ENCODE measurements around the gene PRKCB.

- TF ChIP-seq ZBTB17 (tag by site-specific recombination; IDR thresholded peaks at IDR 0.05) = no peak
- TF ChIP-seq ZNF785 (tag by site-specific recombination; IDR thresholded peaks at IDR 0.05) = no peak
- no peak for TF ChIP-seq CTCF (tag by site-specific recombination; IDR thresholded peaks at IDR 0.05)
- no peak for TF ChIP-seq ZNF311 (tag by site-specific recombination; IDR thresholded peaks at IDR 0.05; ENCODE audit: borderline replicate concordance)
- TF ChIP-seq TCF7L2 (IDR thresholded peaks at IDR 0.05; ENCODE audit: borderline replicate concordance, low read depth, low read length) = no peak
- no peak for TF ChIP-seq ZNF138 (tag by site-specific recombination; IDR thresholded peaks at IDR 0.05; ENCODE audit: borderline replicate concordance)
- no peak for TF ChIP-seq ZNF398 (tag by site-specific recombination; IDR thresholded peaks at IDR 0.05)
- no peak for TF ChIP-seq ZNF175 (tag by site-specific recombination; IDR thresholded peaks at IDR 0.05)
- no peak for TF ChIP-seq ZNF677 (tag by site-specific recombination; IDR thresholded peaks at IDR 0.05)
- no peak for TF ChIP-seq GLIS2 (tag by site-specific recombination; IDR thresholded peaks at IDR 0.05)
- TF ChIP-seq ZNF544 (tag by site-specific recombination; IDR thresholded peaks at IDR 0.05) = no peak
- no peak for TF ChIP-seq ZNF292 (tag by site-specific recombination; IDR thresholded peaks at IDR 0.05; ENCODE audit: borderline replicate concordance, low read depth)
These were observed 173.3 kb downstream of the PRKCB start for GRCh38 chr16:24009098-24009497.

Measured in HEK293 (cell line).